Stimulated activated naive CD8-positive, alpha-beta T cell treated with anti-CD3 and anti-CD28 coated beads, Interleukin-15, amount 100 ng/mL, for 72 hours (primary cell): Measurements from ENCODE around the gene PCDHB6.
"Not testable (repeated sequence)": the region's sequence is repeated elsewhere in the genome, so short reads cannot be mapped to it uniquely, and the experiment has no call there.

Experiments used
- ATAC-seq: fragments of 150-1000 bp; cut with Tn5 transposase; 2 replicates; pipeline ENCODE4 v1.10.0; 2021; ENCODE audit warnings: mild to moderate bottlenecking, moderate library complexity
- DNase-seq, 2 donors: peaks; one replicate each; pipeline ENCODE4 v3.0.0; 2021 to 2022
- H3K27ac Mint-ChIP-seq, 2 donors: one replicate each; pipeline ENCODE4 v1.8.0; 2022; ENCODE audit warnings: mild to moderate bottlenecking in 2 of 2, mixed read lengths in 2 of 2, moderate library complexity in 2 of 2
- H3K27me3 Mint-ChIP-seq: one replicate; pipeline ENCODE4 v1.8.0; 2022; ENCODE audit warnings: mixed read lengths
- H3K4me1 Mint-ChIP-seq: one replicate; pipeline ENCODE4 v1.8.0; 2022; ENCODE audit warnings: mild to moderate bottlenecking, mixed read lengths
- H3K4me3 Mint-ChIP-seq, 2 donors: one replicate each; pipeline ENCODE4 v1.8.0; 2022; ENCODE audit warnings: mild to moderate bottlenecking in 2 of 2, mixed read lengths in 2 of 2, moderate library complexity in 1 of 2
- H3K9me3 Mint-ChIP-seq, 2 donors: one replicate each; pipeline ENCODE4 v1.8.0; 2022; ENCODE audit warnings: mixed read lengths in 2 of 2

PCDHB6 gene

GRCh38 chr5:141150224-141150992 lies 551 bp downstream of the PCDHB6 start:
- no peak overlapping the region for H3K4me3 Mint-ChIP-seq
- H3K4me1 Mint-ChIP-seq, result no peaks in the 10 kb centered on the region
- peaks cover 43% of the 10 kb centered on the region for H3K27me3 Mint-ChIP-seq
- no peak overlapping the region for H3K27ac Mint-ChIP-seq
- ATAC-seq, result no peak
- H3K9me3 Mint-ChIP-seq, result peaks cover 0 to 17% of the 10 kb centered on the region in 2 donors
- no peak for DNase-seq

- no peak for ATAC-seq
- Mint-ChIP-seq H3K27ac (no peak overlapping the region), H3K4me3 (no peak overlapping the region)
Observed at GRCh38 chr5:141150993-141151325, 1.1 kb downstream of the PCDHB6 start.

GRCh38 chr5:141151632-141152031 lies 1.8 kb downstream of the PCDHB6 start:
- not testable (repeated sequence) for DNase-seq, H3K4me3 Mint-ChIP-seq, H3K4me1 Mint-ChIP-seq, ATAC-seq, H3K27ac Mint-ChIP-seq
- Mint-ChIP-seq H3K9me3 (peaks cover 0 to 28% of the 10 kb centered on the region in 2 donors), H3K27me3 (peaks cover 48% of the 10 kb centered on the region)

More at GRCh38 chr5:141150993-141151325, 1.1 kb downstream of the PCDHB6 start:
- H3K9me3 Mint-ChIP-seq, result peaks cover 0 to 21% of the 10 kb centered on the region in 2 donors
- DNase-seq, result no peak
- H3K4me1 Mint-ChIP-seq, result no peaks in the 10 kb centered on the region
- peaks cover 46% of the 10 kb centered on the region for H3K27me3 Mint-ChIP-seq

GRCh38 chr5:141152096-141152495 lies 2.2 kb downstream of the PCDHB6 start:
- ATAC-seq, DNase-seq, H3K4me1 Mint-ChIP-seq, H3K4me3 Mint-ChIP-seq, H3K27ac Mint-ChIP-seq: not testable (repeated sequence)
- H3K9me3 Mint-ChIP-seq, result peaks cover 0 to 32% of the 10 kb centered on the region in 2 donors
- peaks cover 53% of the 10 kb centered on the region for H3K27me3 Mint-ChIP-seq

- Mint-ChIP-seq H3K27ac (no peak overlapping the region), H3K9me3 (peaks cover 3 to 35% of the 10 kb centered on the region in 2 donors), H3K4me1 (no peaks in the 10 kb centered on the region), H3K4me3 (no peak overlapping the region), H3K27me3 (peaks cover 49% of the 10 kb centered on the region)
- DNase-seq (no peak), ATAC-seq (no peak)
Observed at GRCh38 chr5:141155540-141156374, 5.9 kb downstream of the PCDHB6 start.

GRCh38 chr5:141157356-141157755 lies 7.5 kb downstream of the PCDHB6 start:
- not testable (repeated sequence) for H3K4me1 Mint-ChIP-seq, H3K4me3 Mint-ChIP-seq, DNase-seq, H3K27ac Mint-ChIP-seq, ATAC-seq
- Mint-ChIP-seq H3K9me3 (peaks cover 3 to 26% of the 10 kb centered on the region in 2 donors), H3K27me3 (peaks cover 34% of the 10 kb centered on the region)

- H3K27ac Mint-ChIP-seq, result peak overlapping the region in 1 of 2 donors; percentile 74
- peaks cover 32% of the 10 kb centered on the region for H3K27me3 Mint-ChIP-seq
Observed at GRCh38 chr5:141157901-141158300, 8.0 kb downstream of the PCDHB6 start.

GRCh38 chr5:141172381-141173204 lies 22.7 kb downstream of the PCDHB6 start, which contains the start of gene PCDHB7:
PCDHB7 (plus strand) TSS chr5:141172644; CDS start chr5:141172836, 192 bp downstream.
- no peak within 1 kb of the TSS for H3K4me3 Mint-ChIP-seq
- DNase-seq, result no peak

More at GRCh38 chr5:141157901-141158300, 8.0 kb downstream of the PCDHB6 start:
- not testable (repeated sequence) for H3K4me3 Mint-ChIP-seq, DNase-seq, ATAC-seq, H3K4me1 Mint-ChIP-seq
- H3K9me3 Mint-ChIP-seq, result peaks cover 3 to 26% of the 10 kb centered on the region in 2 donors

GRCh38 chr5:141174291-141175104 lies 24.6 kb downstream of the PCDHB6 start:
- Mint-ChIP-seq H3K27me3 (peaks cover 22% of the 10 kb centered on the region), H3K9me3 (peaks cover 4 to 14% of the 10 kb centered on the region in 2 donors)
- not testable (repeated sequence) for ATAC-seq, H3K27ac Mint-ChIP-seq, H3K4me3 Mint-ChIP-seq, H3K4me1 Mint-ChIP-seq, DNase-seq

More at GRCh38 chr5:141172381-141173204, 22.7 kb downstream of the PCDHB6 start, which contains the start of gene PCDHB7:
- ATAC-seq, result no peak
- Mint-ChIP-seq H3K27ac (peak within 1 kb of the TSS in 1 of 2 donors; percentile 55), H3K4me1 (no peaks in the 10 kb centered on the region), H3K27me3 (peaks cover 36% of the 10 kb centered on the region), H3K9me3 (peaks cover 9 to 14% of the 10 kb centered on the region in 2 donors)

- H3K9me3 Mint-ChIP-seq, result peaks cover 4 to 14% of the 10 kb centered on the region in 2 donors
- no peak overlapping the region for H3K4me3 Mint-ChIP-seq
- H3K27me3 Mint-ChIP-seq, result peaks cover 9% of the 10 kb centered on the region
- no peak overlapping the region for H3K27ac Mint-ChIP-seq
- ATAC-seq, result no peak
- no peak for DNase-seq
- H3K4me1 Mint-ChIP-seq, result no peaks in the 10 kb centered on the region
Observed at GRCh38 chr5:141175933-141176332, 26.1 kb downstream of the PCDHB6 start.

- Mint-ChIP-seq H3K9me3 (peaks cover 4 to 20% of the 10 kb centered on the region in 2 donors), H3K27me3 (peaks cover 12% of the 10 kb centered on the region)
- not testable (repeated sequence) for H3K4me3 Mint-ChIP-seq, DNase-seq, H3K4me1 Mint-ChIP-seq, H3K27ac Mint-ChIP-seq, ATAC-seq
Observed at GRCh38 chr5:141177577-141178191, 27.8 kb downstream of the PCDHB6 start, which contains the start of gene PCDHB8. PCDHB8 (plus strand) TSS chr5:141177790; CDS start chr5:141178035, 245 bp downstream.

- H3K4me3 Mint-ChIP-seq, ATAC-seq, H3K4me1 Mint-ChIP-seq, H3K27ac Mint-ChIP-seq, DNase-seq: not testable (repeated sequence)
- Mint-ChIP-seq H3K9me3 (peaks cover 13 to 24% of the 10 kb centered on the region in 2 donors), H3K27me3 (peaks cover 23% of the 10 kb centered on the region)
Observed at GRCh38 chr5:141179371-141179770, 29.5 kb downstream of the PCDHB6 start.

GRCh38 chr5:141179876-141180275 lies 30.0 kb downstream of the PCDHB6 start:
- DNase-seq, H3K27ac Mint-ChIP-seq: not testable (repeated sequence)
- H3K9me3 Mint-ChIP-seq, result peaks cover 13 to 26% of the 10 kb centered on the region in 2 donors

GRCh38 chr5:141180313-141180712 lies 30.5 kb downstream of the PCDHB6 start:
- no peak for DNase-seq
- H3K27me3 Mint-ChIP-seq, result peaks cover 33% of the 10 kb centered on the region
- peaks cover 13 to 24% of the 10 kb centered on the region in 2 donors for H3K9me3 Mint-ChIP-seq
- ATAC-seq, result no peak
- H3K27ac Mint-ChIP-seq, result no peak overlapping the region
- H3K4me3 Mint-ChIP-seq, result no peak overlapping the region
- H3K4me1 Mint-ChIP-seq, result no peaks in the 10 kb centered on the region

More at GRCh38 chr5:141179876-141180275, 30.0 kb downstream of the PCDHB6 start:
- H3K4me3 Mint-ChIP-seq, H3K4me1 Mint-ChIP-seq, ATAC-seq: not testable (repeated sequence)
- peaks cover 28% of the 10 kb centered on the region for H3K27me3 Mint-ChIP-seq
